HG02571 (cell line): ENCODE results near the gene MRPL41.
A peak's percentile ranks its signal among the peaks of the same experiment; 100 is the strongest.
"Not testable (repeated sequence)": the region's sequence is repeated elsewhere in the genome, so short reads cannot be mapped to it uniquely, and the experiment has no call there.

ENCODE experiments used
- ATAC-seq: cut with Tn5 transposase; IDR thresholded peaks from one replicate; pipeline ENCODE4 v1.9.1; 2021; ENCODE audit warnings: mild to moderate bottlenecking, moderate library complexity; ENCODE audit not compliant: unreplicated experiment

The MRPL41 gene

DNA sequence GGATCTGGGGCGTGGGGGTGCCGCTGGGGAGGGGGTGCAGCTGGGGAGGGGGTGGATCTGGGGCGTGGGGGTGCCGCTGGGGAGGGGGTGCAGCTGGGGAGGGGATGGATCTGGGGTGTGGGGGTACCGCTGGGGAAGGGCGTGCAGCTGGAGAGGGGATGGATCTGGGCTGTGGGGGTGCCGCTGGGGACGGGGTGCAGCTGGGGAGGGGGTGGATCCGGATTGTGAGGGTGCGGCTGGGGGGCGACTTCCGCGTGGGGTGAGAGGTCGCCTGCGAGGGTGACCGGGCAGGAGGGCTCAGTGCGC lies 768 bp upstream of the MRPL41 start:
- ATAC-seq = not testable (repeated sequence)

DNA sequence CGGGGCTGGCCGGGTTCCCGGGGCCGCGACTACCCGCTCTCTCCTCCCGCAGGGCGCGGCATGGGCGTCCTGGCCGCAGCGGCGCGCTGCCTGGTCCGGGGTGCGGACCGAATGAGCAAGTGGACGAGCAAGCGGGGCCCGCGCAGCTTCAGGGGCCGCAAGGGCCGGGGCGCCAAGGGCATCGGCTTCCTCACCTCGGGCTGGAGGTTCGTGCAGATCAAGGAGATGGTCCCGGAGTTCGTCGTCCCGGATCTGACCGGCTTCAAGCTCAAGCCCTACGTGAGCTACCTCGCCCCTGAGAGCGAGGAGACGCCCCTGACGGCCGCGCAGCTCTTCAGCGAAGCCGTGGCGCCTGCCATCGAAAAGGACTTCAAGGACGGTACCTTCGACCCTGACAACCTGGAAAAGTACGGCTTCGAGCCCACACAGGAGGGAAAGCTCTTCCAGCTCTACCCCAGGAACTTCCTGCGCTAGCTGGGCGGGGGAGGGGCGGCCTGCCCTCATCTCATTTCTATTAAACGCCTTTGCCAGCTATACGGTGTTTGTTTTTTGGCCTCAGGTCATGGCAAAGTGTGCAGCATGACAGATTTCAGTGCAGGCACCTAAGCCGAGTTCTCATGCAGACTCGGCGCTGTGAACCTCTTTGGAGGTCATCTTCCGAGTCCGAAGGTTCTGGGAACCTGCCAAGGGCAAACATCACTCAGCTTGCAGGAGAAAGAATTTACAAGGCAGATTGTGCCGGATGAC lies 516 bp downstream of the MRPL41 start:
- ATAC-seq = peak; percentile 19

DNA sequence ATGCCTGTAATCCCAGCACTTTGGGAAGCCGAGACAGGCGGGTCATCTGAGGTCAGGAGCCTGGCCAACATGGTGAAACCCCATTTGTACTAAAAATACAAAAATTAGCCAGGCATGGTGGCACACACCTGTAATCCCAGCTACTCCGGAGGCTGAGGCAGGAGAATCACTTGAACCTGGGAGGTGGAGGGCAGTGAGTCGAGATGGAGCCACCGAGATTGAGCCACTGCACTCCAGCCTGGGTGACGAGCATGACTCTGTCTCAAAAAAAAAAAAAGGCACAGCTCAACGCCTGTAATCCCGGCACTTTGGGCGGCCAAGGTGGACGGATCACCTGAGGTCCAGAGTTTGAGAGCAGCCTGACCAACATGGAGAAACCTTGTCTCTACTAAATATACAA lies 2.0 kb downstream of the MRPL41 start:
- not testable (repeated sequence) for ATAC-seq

DNA sequence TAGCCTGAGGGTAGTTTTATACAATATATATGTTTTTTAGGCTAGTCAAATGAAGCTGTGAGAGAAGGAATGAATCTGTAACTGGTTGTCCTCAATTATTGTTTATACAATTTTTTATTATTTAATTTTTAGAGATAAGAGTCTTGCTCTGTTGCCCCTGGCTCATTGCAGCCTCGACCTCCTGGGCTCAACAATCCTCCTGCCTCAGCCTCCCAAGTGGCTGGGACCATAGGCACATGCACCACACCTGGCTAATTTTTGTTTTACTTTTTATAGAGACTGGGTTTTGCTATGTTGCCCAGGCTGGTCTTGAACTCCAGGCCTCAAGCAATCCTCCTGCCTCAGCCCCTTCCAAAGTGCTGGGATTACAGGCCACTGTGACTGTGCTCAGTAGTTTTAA lies 2.7 kb downstream of the MRPL41 start:
- no peak for ATAC-seq

DNA sequence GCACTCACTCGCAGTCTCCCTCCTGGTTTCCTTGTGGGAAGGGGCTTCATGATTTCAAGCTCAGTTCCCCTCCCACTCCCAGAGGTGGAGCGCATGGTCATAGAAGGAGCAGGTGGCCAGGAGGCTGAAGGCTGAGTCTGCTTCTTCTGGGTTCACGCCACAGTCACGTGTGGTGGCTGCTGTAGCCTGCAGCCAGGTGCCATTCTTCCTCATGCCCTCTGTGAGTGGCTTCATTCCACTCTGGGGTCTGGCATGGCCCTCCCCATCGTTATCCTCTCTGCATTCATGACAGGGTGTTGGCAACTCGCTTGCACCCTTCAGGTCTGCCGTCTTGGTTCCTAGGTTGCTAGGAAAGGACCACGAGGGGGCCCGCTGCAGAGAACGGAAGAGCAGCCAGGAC lies 3.5 kb downstream of the MRPL41 start:
- no peak for ATAC-seq

DNA sequence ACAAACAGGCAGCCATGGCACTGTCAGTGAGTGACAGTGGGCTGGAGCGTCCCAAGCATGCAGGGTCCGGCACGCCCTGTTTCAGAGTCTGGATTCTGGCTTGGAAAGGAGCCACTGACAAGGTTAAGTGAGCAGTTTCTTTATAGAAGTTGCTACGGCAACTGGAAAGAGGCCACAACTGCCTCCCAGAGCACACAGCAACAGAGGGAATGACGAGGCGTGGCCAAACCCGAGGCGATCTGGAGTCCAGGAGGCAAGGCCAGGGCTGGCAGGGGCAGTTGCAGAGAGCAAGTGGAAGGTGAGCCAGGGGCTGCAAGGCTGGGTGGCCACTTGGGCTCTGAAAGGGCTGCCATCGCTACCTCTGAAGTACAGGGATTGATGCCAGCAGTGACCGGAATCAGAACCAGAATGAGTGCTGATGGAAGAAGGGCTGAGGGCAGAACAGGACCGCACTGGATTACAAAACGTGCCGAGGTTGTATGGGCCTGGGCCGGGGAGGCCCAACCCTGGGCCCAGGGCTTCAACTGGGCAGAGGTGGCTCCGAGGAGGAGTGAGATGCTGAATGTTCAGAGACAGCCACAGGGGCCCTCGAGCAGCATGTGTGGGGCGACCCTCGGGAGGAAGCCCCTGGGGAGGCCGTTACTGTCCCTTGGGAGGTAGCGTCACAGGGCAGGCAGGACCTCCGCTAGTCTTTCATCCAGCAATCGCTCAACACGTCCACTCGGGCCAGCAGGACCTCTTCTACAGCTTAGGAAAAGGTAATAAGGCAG lies 4.6 kb downstream of the MRPL41 start:
- ATAC-seq = no peak

DNA sequence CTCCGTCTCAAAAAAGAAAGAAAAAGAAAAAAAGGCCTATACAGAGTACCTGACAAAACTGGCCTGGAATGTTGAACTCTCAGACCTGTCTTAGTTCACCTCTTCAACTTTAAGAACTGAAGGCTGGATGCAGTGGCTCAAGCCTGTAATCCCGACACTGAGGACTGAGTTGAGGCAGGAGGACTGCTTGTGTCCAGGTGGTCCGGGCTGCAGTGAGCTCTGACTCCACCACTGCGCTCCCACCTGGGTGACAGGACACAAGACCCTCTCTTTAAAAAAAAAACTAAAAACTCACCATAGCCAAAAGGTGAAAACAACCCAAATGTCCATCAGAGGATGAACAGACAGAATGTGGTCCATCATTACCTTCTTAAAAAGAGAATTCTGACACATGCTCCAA lies 6.4 kb downstream of the MRPL41 start:
- ATAC-seq = no peak

DNA sequence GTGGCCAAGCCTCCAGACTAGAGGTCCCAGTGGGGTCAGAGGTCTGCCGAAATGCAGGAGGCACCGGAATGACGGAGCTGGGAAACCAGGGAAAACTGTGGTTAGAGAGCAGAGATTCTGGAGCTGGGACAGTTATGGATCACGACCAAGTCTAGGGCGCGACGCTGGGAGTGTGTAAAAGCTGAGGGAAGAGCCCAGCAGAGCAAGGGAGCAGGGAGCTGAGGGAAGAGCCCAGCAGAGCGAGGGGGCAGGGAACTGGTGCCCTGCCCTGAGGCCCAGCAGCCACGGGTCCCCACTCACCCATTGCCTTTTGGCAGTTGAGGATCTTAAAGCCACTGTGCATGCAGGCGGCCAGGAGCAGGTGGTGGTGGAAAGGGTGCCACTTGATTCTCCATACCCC lies 12.5 kb downstream of the MRPL41 start:
- no peak for ATAC-seq

DNA sequence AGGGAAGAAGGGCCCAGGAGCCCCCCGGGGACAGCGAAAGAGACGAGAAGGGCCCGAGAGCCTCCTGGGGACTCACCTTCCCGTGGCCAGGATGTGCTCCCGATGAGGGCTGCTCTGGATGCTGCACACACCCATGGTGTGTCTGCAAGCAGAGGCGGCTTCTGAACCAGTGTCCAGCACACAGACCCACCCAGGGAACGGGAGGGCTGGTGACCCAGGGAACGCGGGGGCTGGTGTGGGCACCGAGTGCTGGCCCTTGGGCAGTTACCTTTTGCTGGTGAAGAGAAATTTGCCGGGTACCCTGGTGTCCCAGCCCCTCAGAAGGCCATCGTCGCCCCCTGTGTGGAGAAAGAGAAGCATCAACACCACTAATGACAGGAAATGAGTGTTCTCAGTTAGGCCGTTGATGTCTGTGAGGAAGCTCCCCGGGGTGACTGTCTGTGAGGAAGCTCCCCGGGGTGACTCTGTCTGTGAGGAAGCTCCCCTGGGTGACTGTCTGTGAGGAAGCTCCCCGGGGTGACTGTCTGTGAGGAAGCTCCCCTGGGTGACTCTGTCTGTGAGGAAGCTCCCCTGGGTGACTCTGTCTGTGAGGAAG lies 13.2 kb downstream of the MRPL41 start:
- ATAC-seq = no peak

DNA sequence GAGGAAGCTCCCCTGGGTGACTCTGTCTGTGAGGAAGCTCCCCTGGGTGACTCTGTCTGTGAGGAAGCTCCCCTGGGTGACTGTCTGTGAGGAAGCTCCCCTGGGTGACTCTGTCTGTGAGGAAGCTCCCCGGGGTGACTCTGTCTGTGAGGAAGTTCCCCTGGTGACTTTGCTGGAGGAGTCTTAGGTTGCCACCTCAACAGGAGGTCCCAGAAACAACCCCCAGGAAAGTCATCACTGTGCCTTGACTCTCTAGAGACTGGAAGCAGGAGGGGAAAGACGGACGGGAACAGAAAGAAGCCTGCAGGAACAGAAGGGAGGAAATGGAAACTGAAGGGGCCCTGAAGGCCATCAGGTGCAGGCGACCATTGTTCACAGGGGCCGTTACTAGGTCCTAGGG lies 16.8 kb downstream of the MRPL41 start:
- not testable (repeated sequence) for ATAC-seq

DNA sequence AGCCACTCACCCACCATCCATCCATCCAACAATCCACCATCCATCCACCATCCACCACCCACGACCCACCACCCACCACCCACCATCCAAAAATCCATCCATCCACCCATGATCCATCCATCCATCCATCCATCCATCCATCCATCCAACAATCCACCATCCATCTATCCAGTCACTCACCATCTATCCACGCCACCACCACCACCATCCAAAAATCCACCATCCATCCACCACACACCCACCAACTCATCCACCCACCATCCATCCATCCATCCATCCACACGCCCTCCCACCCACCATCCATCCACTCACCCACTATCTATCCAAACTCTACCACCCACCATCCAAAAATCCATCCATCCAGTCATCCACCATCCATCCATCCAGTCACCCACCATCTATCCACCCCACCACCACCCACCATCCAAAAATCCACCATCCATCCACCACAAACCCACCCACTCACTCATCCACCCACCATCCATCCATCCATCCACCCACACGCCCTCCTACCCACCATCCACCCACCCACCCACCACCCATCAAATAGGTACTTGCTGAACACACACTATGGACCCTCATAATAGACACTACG lies 18.0 kb downstream of the MRPL41 start:
- no peak for ATAC-seq

DNA sequence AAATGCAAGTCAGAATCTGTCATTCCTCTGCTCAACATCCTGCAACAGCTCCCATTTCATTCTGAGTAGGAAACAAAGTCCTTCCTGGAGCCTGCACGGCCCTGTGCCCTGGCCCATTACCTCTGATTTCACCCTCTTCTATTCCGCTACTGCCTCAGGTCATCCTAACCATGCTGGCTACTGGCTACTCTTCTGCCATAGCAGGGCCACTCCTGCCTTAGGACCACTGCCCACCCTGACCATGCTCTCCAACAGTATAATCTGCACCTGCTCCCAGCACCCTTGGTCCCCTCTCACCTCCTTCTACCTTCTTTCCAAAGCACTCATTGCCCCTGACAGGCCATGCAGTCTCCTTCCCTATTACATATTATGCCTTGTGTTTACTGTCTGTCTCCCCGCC lies 18.9 kb downstream of the MRPL41 start:
- no peak for ATAC-seq

DNA sequence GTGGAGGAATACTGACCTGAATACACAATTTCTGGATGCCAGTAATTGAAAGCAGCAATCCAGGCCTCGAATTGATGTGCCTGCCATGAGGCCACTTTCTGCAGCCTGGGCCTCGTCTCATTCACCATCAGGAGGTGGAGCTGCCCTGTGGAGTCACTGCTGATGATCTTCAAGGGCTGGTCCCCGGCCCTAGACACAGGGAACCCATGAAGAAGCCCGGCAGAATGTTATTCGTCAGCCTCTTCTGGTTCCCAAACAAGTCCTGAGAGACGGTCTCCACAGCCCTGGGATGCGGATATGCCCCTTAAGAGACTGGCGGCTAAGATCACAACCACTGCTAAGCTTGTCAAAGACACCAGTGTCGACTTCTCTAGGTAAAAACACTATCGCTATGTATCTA lies 22.5 kb downstream of the MRPL41 start:
- ATAC-seq = no peak

DNA sequence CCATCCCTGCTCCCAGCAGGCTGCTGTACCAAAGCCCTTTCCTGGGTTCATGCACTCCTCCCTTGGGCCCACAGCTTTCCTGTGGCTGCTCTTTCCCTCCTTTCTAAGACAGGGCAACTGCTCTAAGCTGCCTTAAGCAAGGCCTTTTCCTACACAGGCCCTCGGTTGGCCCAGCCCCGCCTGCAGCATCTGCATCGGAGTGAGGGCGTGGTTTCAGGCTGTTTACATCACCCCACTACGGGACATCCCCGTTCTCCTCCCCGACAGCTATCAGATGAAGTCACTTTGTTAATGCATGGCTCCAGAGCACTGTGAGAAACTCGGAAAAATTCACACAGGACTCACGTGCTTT lies 23.7 kb downstream of the MRPL41 start:
- no peak for ATAC-seq

DNA sequence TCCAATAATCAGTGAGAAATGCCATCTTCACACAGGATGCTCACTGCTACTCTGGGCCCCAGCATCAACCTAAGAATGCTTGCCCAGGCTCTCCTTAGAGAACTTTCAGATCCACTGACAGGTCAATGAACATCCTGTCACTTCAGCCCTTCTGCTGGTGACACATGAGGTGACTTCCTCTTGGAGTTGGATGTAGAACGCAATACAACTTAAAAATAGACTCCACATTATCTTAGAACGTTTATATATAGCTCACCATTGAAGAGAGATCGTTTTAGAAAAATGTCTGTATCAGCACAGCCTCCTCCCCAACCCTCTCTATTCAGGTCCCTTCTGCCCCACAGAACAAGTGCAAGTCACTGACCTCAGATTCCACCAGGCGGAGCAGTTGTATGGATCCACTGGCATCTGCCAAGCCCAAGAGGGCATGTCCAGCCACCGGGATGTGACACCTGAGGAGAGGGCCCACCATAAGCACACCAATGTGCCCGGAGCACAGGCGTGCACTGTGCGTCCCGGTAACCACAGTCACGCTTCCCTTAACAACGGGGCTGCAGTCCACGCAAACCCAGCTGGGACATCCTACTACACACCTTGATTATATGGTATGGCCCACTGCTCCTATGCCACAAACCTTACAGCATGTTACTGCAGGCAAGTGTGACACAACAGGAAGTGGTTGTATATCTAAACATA lies 24.2 kb downstream of the MRPL41 start:
- no peak for ATAC-seq

DNA sequence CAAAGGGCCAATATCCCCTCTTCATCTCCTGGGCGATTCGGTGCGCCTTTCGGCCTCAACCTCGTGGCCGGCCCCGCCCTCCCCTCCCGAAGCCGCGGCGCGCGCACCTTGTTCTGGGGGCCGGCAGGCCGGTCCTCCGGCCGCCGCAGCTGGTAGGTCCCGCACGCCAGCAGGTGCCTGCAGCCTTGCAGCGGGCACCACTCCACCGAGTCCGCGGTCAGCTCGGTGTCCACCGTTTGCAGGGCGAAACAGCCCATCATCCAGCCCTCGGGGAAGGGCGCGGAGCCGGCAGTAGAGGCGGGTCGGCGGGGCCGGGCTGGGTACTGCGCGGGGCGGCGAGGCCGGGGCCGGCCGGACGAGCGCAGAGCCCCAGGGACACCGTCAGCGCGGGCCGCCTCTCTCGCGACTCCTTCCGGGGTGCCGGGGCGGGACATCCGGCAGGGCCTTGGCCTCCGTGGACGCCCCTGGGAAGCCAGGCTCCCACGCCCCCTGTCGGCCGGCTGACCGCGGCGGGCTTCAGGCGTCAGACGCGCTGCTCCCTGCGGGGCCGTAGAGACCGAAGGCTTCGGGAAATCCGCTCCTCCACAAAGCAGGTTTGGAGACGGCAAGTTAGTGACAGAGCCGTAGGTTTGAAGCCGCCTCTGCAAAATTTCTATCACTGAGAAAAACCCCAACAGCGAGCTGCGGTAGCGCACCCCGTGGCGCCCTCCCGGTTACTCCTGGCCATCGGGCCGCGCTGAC lies 27.0 kb downstream of the MRPL41 start, which contains the start of gene DPH7:
Gene DPH7, minus strand, starts transcription at position 408 of the 741 bp plus-strand sequence. Its CDS starts 148 bp downstream, at position 260.
- ATAC-seq = peak; percentile 88

DNA sequence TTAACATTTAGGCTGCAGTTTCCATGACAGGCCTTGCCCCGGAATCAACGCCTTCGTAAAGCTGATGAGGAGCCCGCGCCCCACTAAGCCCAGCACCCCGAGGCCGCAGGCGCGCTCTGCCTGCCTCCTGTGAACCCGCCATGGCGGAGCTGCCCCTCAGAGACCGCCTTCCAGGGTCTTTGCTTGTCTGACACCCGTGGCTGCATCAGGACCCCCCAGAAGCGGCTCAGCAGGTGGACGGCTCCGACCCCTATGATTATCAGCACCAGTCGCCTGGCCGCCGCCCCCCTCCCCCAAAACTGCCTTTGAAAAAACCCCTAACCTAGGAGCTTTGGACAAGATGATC lies 27.6 kb downstream of the MRPL41 start:
- ATAC-seq = no peak

DNA sequence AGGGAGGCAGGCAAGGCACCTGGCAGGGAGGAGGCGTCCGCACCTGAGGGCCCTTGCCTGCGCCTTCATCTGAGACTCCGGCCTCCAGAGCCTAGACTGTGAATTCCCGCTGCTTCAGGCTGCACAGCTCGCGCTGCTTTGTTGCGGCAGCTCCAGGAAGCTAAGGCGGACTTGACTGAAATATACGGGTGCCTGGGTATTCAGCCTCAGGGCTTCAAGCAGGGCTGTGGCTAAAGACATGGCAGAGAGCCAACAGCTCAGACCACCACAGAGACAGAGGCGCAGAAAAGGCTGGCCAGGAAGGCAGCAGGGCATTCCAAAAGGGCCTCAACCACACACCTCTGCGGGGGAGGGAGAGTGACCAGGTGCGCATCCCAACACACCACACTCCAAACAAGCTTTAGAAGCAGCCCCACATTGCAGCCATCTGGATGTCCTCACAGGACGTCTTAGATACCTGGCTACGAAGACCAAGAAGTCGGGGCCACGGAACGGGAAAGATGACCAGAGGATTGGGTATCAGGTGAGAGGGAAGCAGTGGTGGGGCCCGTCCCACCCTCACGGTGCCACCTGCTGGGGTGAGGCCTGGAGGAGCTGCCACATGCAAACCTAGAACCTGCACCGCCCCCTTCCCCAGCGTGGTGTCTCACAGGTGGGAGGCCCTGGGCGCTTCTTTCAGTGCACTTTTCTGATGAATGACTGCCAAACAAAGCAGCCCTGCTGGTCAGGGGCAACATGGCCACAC lies 28.7 kb downstream of the MRPL41 start:
- no peak for ATAC-seq

DNA sequence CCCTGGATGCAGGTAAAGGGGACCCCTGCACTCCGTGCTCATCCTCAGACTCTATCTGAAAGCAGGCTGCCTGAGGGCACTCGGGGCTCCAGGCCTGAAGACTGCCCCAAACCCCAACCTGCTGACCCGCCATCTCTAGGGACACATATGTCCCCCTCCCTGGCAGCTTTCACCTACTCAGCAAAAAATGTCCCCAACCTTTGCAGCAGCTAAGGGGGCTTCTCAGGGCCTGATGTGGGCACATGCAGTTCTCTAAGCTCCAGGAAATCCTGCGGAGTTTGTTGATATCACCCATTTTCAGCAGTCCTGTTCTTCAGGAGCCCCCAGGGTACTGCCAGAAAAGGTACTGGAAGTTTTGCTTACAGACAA lies 29.3 kb downstream of the MRPL41 start:
- ATAC-seq = no peak
